Hepatocyte (in vitro differentiated cells): ENCODE measurements around the gene C16orf82.
"Not testable (repeated sequence)": the region's sequence is repeated elsewhere in the genome, so short reads cannot be mapped to it uniquely, and the experiment has no call there.

Experiments
- EZH2 ChIP-seq: fragments of 200-600 bp; sonication (generic); IDR thresholded peaks from 2 replicates; pipeline ENCODE4 v1.6.1; 2016; ENCODE audit warnings: antibody characterized with exemption, mild to moderate bottlenecking, borderline replicate concordance
- EZH2phosphoT487 ChIP-seq: fragments of 200-600 bp; sonication (generic); IDR thresholded peaks from one replicate; pipeline ENCODE4 v1.6.1; 2018; ENCODE audit warnings: antibody characterized with exemption, mild to moderate bottlenecking, low read depth, moderate library complexity; ENCODE audit not compliant: unreplicated experiment, severe bottlenecking
- TF ChIP-seq, protein P1 (sequence below): fragments of 200-600 bp; sonication (generic); IDR thresholded peaks from 2 replicates; pipeline ENCODE4 v1.5.1; 2016; ENCODE audit warnings: antibody characterized with exemption, mild to moderate bottlenecking; ENCODE audit not compliant: poor library complexity

DNA sequence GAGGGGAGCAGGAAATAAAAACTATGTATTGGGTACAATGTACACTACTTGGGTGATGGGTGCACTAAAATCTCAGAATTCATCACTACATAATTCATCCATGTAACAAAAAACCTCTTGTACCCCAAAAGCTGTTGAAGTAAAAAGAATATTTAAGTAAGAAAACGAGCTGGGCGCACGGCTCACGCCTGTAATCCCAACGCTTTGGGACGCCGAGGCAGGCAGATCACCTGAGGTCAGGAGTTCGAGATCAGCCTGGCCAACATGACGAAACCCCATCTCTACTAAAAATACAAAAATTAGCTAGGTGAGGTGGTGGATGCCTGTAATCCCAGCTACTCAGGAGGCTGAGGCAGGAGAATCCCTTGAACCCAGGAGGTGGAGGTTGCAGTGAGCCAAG is 19.3 kb downstream of the C16orf82 start:
- TF ChIP-seq, protein P1, sequence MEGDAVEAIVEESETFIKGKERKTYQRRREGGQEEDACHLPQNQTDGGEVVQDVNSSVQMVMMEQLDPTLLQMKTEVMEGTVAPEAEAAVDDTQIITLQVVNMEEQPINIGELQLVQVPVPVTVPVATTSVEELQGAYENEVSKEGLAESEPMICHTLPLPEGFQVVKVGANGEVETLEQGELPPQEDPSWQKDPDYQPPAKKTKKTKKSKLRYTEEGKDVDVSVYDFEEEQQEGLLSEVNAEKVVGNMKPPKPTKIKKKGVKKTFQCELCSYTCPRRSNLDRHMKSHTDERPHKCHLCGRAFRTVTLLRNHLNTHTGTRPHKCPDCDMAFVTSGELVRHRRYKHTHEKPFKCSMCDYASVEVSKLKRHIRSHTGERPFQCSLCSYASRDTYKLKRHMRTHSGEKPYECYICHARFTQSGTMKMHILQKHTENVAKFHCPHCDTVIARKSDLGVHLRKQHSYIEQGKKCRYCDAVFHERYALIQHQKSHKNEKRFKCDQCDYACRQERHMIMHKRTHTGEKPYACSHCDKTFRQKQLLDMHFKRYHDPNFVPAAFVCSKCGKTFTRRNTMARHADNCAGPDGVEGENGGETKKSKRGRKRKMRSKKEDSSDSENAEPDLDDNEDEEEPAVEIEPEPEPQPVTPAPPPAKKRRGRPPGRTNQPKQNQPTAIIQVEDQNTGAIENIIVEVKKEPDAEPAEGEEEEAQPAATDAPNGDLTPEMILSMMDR: not testable (repeated sequence)
- TF ChIP-seq EZH2, EZH2phosphoT487: not testable (repeated sequence)
